Upper lobe of right lung (tissue), 1 donor: Measurements from ENCODE around the gene VEGFC. TPM values are rescaled to one million over a fixed set of nuclear protein-coding genes. Genes with fewer than 3 reads are reported as not detected.

ENCODE experiments used
- ATAC-seq: fragments of 200-7000 bp; cut with Tn5 transposase; one replicate; pipeline ENCODE4 v1.9.1; 2020; ENCODE audit warnings: mild to moderate bottlenecking, moderate library complexity
- DNase-seq: peaks from one replicate; pipeline ENCODE4 v3.0.0-alpha.2; 2020
- H3K27ac ChIP-seq: fragments of 200-600 bp; one replicate; pipeline ENCODE4 v1.8.0; 2022
- H3K27me3 ChIP-seq: fragments of 200-600 bp; one replicate; pipeline ENCODE4 v1.8.0; 2022; ENCODE audit warnings: mild to moderate bottlenecking
- H3K36me3 ChIP-seq: fragments of 200-600 bp; one replicate; pipeline ENCODE4 v1.8.0; 2022
- H3K4me1 ChIP-seq: fragments of 200-600 bp; one replicate; pipeline ENCODE4 v1.8.0; 2022
- H3K4me3 ChIP-seq: fragments of 200-600 bp; one replicate; pipeline ENCODE4 v1.8.0; 2022; ENCODE audit warnings: mild to moderate bottlenecking
- H3K9me3 ChIP-seq: fragments of 200-600 bp; one replicate; pipeline ENCODE4 v1.8.0; 2022
- CTCF ChIP-seq: fragments of 200-600 bp; IDR thresholded peaks from one replicate; pipeline ENCODE4 v1.8.0; 2022; ENCODE audit warnings: antibody characterized with exemption
- intact Hi-C: fragments of 100-400 bp; cut with DNase I; formaldehyde crosslinking; loops from one replicate; pipeline ENCODE4 v1.11.0; 2022
- total RNA-seq: library from RNA; stranded (reverse); fragmentation: NEBNext Ultra II Directional; extraction: Animal tissue kit (Norgen Biotek cat#: 25700); gene quantifications from one replicate; pipeline ENCODE4 v1.2.1, GENCODE V29; 2021
- donor health status: DM: no; HTN: yes; CAD: no; lungs with severe emphysema.

Gene VEGFC
- total RNA-seq, 1 donor from 2014 or later = 19.0 TPM

- no peak overlapping the region for H3K4me3 ChIP-seq
- intact Hi-C loops = no loop called here
Measured at GRCh38 chr4:176656108-176656507, 136.6 kb downstream of the VEGFC start.

GRCh38 chr4:176654565-176655216 lies 138.0 kb downstream of the VEGFC start:
- Histone ChIP-seq H3K27ac (no peak overlapping the region), H3K4me1 (no peaks in the 10 kb centered on the region), H3K9me3 (no peaks in the 10 kb centered on the region), H3K4me3 (no peak overlapping the region), H3K36me3 (no peaks in the 10 kb centered on the region), H3K27me3 (no peaks in the 10 kb centered on the region)
- TF ChIP-seq CTCF = no peak
- intact Hi-C loops = no loop called here
- DNase-seq = no peak
- ATAC-seq = no peak

More at GRCh38 chr4:176656108-176656507, 136.6 kb downstream of the VEGFC start:
- DNase-seq (no peak), ATAC-seq (no peak)
- Histone ChIP-seq H3K36me3 (no peaks in the 10 kb centered on the region), H3K4me1 (no peaks in the 10 kb centered on the region), H3K9me3 (no peaks in the 10 kb centered on the region), H3K27me3 (no peaks in the 10 kb centered on the region), H3K27ac (no peak overlapping the region)
- no peak for TF ChIP-seq CTCF

- intact Hi-C loops = no loop called here
- DNase-seq (no peak), ATAC-seq (no peak)
- H3K27ac ChIP-seq = no peak overlapping the region
- H3K27me3 ChIP-seq = no peaks in the 10 kb centered on the region
- no peaks in the 10 kb centered on the region for H3K9me3 ChIP-seq
- no peak for TF ChIP-seq CTCF
- no peaks in the 10 kb centered on the region for H3K36me3 ChIP-seq
- H3K4me3 ChIP-seq = no peak overlapping the region
- H3K4me1 ChIP-seq = no peaks in the 10 kb centered on the region
Measured at GRCh38 chr4:176653401-176654220, 139.1 kb downstream of the VEGFC start.

GRCh38 chr4:176646311-176646710 lies 146.4 kb downstream of the VEGFC start:
- H3K9me3 ChIP-seq = no peaks in the 10 kb centered on the region
- no peak overlapping the region for H3K27ac ChIP-seq
- DNase-seq = no peak
- H3K4me1 ChIP-seq = no peaks in the 10 kb centered on the region
- no peak for TF ChIP-seq CTCF
- no peaks in the 10 kb centered on the region for H3K27me3 ChIP-seq
- intact Hi-C loops = no loop called here
- no peaks in the 10 kb centered on the region for H3K36me3 ChIP-seq
- no peak for ATAC-seq
- no peak overlapping the region for H3K4me3 ChIP-seq

GRCh38 chr4:176645246-176645960 lies 147.3 kb downstream of the VEGFC start:
- ATAC-seq = no peak

More at GRCh38 chr4:176645246-176645960, 147.3 kb downstream of the VEGFC start:
- DNase-seq = no peak
- Histone ChIP-seq H3K27me3 (no peaks in the 10 kb centered on the region), H3K36me3 (no peaks in the 10 kb centered on the region), H3K4me1 (no peaks in the 10 kb centered on the region), H3K27ac (no peak overlapping the region), H3K9me3 (no peaks in the 10 kb centered on the region), H3K4me3 (no peak overlapping the region)
- intact Hi-C loops = no loop called here
- no peak for TF ChIP-seq CTCF
